Trophoblast cell (in vitro differentiated cells and primary cell): ENCODE results near the gene RYR1.
"Not testable (repeated sequence)": the region's sequence is repeated elsewhere in the genome, so short reads cannot be mapped to it uniquely, and the experiment has no call there.

Source experiments
- DNase-seq, 2 donors: peaks; one replicate each; pipeline ENCODE4 v3.0.0-alpha.2; 2016
- H2AFZ ChIP-seq: 2 replicates; pipeline ENCODE4 v1.6.1; 2013; ENCODE audit warnings: low read length, moderate library complexity, mild to moderate bottlenecking; ENCODE audit not compliant: insufficient read depth, poor library complexity
- H2AK5ac ChIP-seq: 2 replicates; pipeline ENCODE4 v1.6.1; 2013; ENCODE audit warnings: mild to moderate bottlenecking, low read length
- H2BK120ac ChIP-seq: 2 replicates; pipeline ENCODE4 v1.6.1; 2013; ENCODE audit warnings: low read length, mild to moderate bottlenecking, moderate library complexity; ENCODE audit not compliant: insufficient read depth, poor library complexity
- H2BK12ac ChIP-seq: 2 replicates; pipeline ENCODE4 v1.6.1; 2013; ENCODE audit warnings: mild to moderate bottlenecking, low read length, moderate library complexity
- H2BK5ac ChIP-seq: 2 replicates; pipeline ENCODE4 v1.6.1; 2013; ENCODE audit warnings: low read length, low read depth, moderate library complexity, mild to moderate bottlenecking; ENCODE audit not compliant: poor library complexity
- H3K14ac ChIP-seq: 2 replicates; pipeline ENCODE4 v1.6.1; 2013; ENCODE audit warnings: mild to moderate bottlenecking, low read length
- H3K18ac ChIP-seq: 2 replicates; pipeline ENCODE4 v1.6.1; 2013; ENCODE audit warnings: mild to moderate bottlenecking, low read length
- H3K23ac ChIP-seq: 2 replicates; pipeline ENCODE4 v1.6.1; 2013; ENCODE audit warnings: low read length
- H3K27ac ChIP-seq: 2 replicates; pipeline ENCODE4 v1.5.1; 2013; ENCODE audit warnings: low read depth, mild to moderate bottlenecking, inconsistent platforms, low read length, moderate library complexity
- H3K27me3 ChIP-seq: 2 replicates; pipeline ENCODE4 v1.6.1; 2013; ENCODE audit warnings: inconsistent platforms, mild to moderate bottlenecking, low read length, moderate library complexity; ENCODE audit not compliant: insufficient read depth
- H3K36me3 ChIP-seq, 2 experiments: 1 replicate in 1 of 2; 2 replicates in 1 of 2; pipeline ENCODE4 v1.6.1; 2013; ENCODE audit warnings: low read length in 2 of 2, mild to moderate bottlenecking in 2 of 2, moderate library complexity in 1 of 2; ENCODE audit not compliant: insufficient read depth in 2 of 2, control insufficient read depth in 1 of 2
- H3K4ac ChIP-seq: 2 replicates; pipeline ENCODE4 v1.6.1; 2013; ENCODE audit warnings: low read depth, mild to moderate bottlenecking, low read length, moderate library complexity
- H3K4me1 ChIP-seq, 2 experiments: 1 replicate in 1 of 2; 2 replicates in 1 of 2; pipeline ENCODE4 v1.6.1; 2013; ENCODE audit warnings: low read length in 2 of 2, mild to moderate bottlenecking in 2 of 2, moderate library complexity in 1 of 2; ENCODE audit not compliant: insufficient read depth in 2 of 2, control insufficient read depth in 1 of 2
- H3K4me2 ChIP-seq: 2 replicates; pipeline ENCODE4 v1.6.1; 2013; ENCODE audit warnings: inconsistent platforms, mild to moderate bottlenecking, low read length, moderate library complexity
- H3K4me3 ChIP-seq: 2 replicates; pipeline ENCODE4 v1.5.1; 2013; ENCODE audit warnings: mild to moderate bottlenecking, low read depth, low read length, inconsistent platforms
- H3K79me1 ChIP-seq: one replicate; pipeline ENCODE4 v1.6.1; 2013; ENCODE audit warnings: low read length
- H3K79me2 ChIP-seq: 2 replicates; pipeline ENCODE4 v1.6.1; 2013; ENCODE audit warnings: low read length, mild to moderate bottlenecking; ENCODE audit not compliant: control insufficient read depth, insufficient read depth, poor library complexity
- H3K9ac ChIP-seq: 2 replicates; pipeline ENCODE4 v1.6.1; 2013; ENCODE audit warnings: mild to moderate bottlenecking, low read length
- H3K9me3 ChIP-seq: 2 replicates; pipeline ENCODE4 v1.6.1; 2013; ENCODE audit warnings: low read depth, mild to moderate bottlenecking, control low read depth, inconsistent platforms, low read length; ENCODE audit not compliant: insufficient read depth
- H4K12ac ChIP-seq: 2 replicates; pipeline ENCODE4 v1.6.1; 2013; ENCODE audit warnings: low read depth, mild to moderate bottlenecking, low read length, moderate library complexity
- H4K8ac ChIP-seq: 2 replicates; pipeline ENCODE4 v1.6.1; 2013; ENCODE audit warnings: low read depth, mild to moderate bottlenecking, low read length, moderate library complexity
- H4K91ac ChIP-seq: one replicate; pipeline ENCODE4 v1.6.1; 2013; ENCODE audit warnings: low read depth, mild to moderate bottlenecking, low read length, moderate library complexity
- WGBS: extraction: QIAGEN DNeasy Blood & Tissue Kit; methylation state at CpG from one replicate; pipeline ENCODE4 v1.1.7; 2013; ENCODE audit warnings: missing lambda C conversion rate; ENCODE audit not compliant: insufficient read length, insufficient coverage; ENCODE audit errors: extremely low coverage; 5-methylcytosine and 5-hydroxymethylcytosine counted together

Gene RYR1

DNA sequence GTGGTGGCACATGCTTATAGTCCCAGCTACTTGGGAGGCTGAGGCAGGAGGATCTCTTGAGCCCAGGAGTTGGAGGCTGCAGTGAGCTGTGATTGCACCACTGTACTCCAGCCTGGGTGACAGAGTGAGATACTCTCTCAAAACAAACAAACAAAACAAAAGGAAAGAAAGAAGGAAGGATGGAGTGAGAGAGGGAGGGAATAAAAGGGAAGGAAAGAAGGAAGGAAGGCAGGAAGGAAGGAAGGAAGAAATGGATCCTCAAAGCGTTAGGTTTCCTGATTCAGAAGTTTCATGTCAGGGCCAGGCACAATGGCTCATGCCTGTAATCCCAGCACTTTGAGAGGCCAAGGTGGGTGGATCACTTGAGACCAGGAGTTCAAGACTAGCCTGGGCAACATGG, 84.5 kb downstream of the RYR1 start:
- not testable (repeated sequence) for H2AFZ ChIP-seq, H3K79me2 ChIP-seq, H3K4me1 ChIP-seq, H3K9me3 ChIP-seq, H3K4ac ChIP-seq, H4K12ac ChIP-seq, H3K14ac ChIP-seq, H2AK5ac ChIP-seq, H2BK120ac ChIP-seq, H3K36me3 ChIP-seq, H2BK5ac ChIP-seq, H3K4me2 ChIP-seq, H3K27ac ChIP-seq, H3K23ac ChIP-seq, H3K79me1 ChIP-seq, H3K27me3 ChIP-seq, H3K9ac ChIP-seq, H3K18ac ChIP-seq, H4K8ac ChIP-seq, DNase-seq, H4K91ac ChIP-seq, H2BK12ac ChIP-seq, H3K4me3 ChIP-seq
- no CpG with 5 or more reads among the region's 1 CpG for WGBS

DNA sequence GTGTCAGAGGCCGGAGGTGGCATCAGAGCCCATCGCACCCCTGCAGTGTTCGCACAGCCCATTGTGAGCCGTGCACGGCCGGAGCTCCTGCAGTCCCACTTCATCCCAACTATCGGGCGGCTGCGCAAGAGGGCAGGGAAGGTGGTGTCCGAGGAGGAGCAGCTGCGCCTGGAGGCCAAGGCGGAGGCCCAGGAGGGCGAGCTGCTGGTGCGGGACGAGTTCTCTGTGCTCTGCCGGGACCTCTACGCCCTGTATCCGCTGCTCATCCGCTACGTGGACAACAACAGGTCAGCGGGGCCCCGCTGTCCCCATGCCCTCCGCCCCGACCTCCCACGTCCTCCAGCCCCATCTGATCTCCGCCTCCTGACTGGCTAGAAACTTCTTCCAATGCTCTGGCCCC, 85.7 kb downstream of the RYR1 start:
- no peak overlapping the region for H2AK5ac ChIP-seq
- no peak overlapping the region for H3K14ac ChIP-seq
- H2BK5ac ChIP-seq: no peak overlapping the region
- no peak overlapping the region for H3K9ac ChIP-seq
- H2BK12ac ChIP-seq: no peak overlapping the region
- no peaks in the 10 kb centered on the region for H3K36me3 ChIP-seq
- no peak overlapping the region for H3K4me3 ChIP-seq
- H2BK120ac ChIP-seq: no peak overlapping the region
- no peaks in the 10 kb centered on the region for H3K79me2 ChIP-seq
- H3K27me3 ChIP-seq: no peaks in the 10 kb centered on the region
- H3K79me1 ChIP-seq: no peaks in the 10 kb centered on the region
- H4K8ac ChIP-seq: no peak overlapping the region
- no peak overlapping the region for H3K4me2 ChIP-seq
- no peak overlapping the region for H4K91ac ChIP-seq
- H3K23ac ChIP-seq: no peak overlapping the region
- WGBS: no CpG with 5 or more reads among the region's 26 CpGs
- no peak overlapping the region for H3K4ac ChIP-seq
- no peak overlapping the region for H4K12ac ChIP-seq
- H3K9me3 ChIP-seq: no peaks in the 10 kb centered on the region
- H2AFZ ChIP-seq: no peak overlapping the region
- no peak overlapping the region for H3K18ac ChIP-seq
- DNase-seq: no peak
- no peaks in the 10 kb centered on the region for H3K4me1 ChIP-seq
- no peak overlapping the region for H3K27ac ChIP-seq

DNA sequence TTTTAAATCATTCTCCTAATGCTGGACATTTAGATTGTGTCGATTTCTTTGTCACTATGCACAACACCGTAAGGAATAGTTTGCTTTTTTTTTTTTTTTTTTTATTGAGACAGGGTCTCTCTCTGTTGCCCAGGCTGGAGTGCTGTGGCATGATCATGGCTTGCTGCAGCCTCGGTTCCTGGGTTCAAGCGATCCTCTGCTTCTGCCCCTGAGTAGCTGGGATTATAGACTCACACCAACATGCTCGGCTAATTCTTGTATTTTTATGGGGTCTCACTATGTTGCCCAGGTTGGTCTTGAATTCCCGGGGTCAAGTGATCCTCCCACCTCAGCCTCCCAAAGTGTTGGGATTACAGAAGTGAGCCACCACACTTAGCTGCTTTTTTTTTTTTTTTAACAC, 86.5 kb downstream of the RYR1 start:
- Histone ChIP-seq H3K79me2 (no peaks in the 10 kb centered on the region), H3K14ac (no peak overlapping the region), H2AFZ (no peak overlapping the region), H3K9me3 (no peaks in the 10 kb centered on the region), H3K4me2 (no peak overlapping the region), H3K27ac (no peak overlapping the region), H4K12ac (no peak overlapping the region), H4K8ac (no peak overlapping the region), H3K27me3 (no peaks in the 10 kb centered on the region), H3K9ac (no peak overlapping the region), H3K4ac (no peak overlapping the region), H2AK5ac (no peak overlapping the region), H3K18ac (no peak overlapping the region), H3K4me1 (no peaks in the 10 kb centered on the region), H4K91ac (no peak overlapping the region), H3K36me3 (no peaks in the 10 kb centered on the region), H3K23ac (no peak overlapping the region), H2BK120ac (no peak overlapping the region), H3K4me3 (no peak overlapping the region), H2BK5ac (no peak overlapping the region), H3K79me1 (no peaks in the 10 kb centered on the region), H2BK12ac (no peak overlapping the region)
- WGBS: no CpG with 5 or more reads among the region's 6 CpGs
- no peak for DNase-seq

DNA sequence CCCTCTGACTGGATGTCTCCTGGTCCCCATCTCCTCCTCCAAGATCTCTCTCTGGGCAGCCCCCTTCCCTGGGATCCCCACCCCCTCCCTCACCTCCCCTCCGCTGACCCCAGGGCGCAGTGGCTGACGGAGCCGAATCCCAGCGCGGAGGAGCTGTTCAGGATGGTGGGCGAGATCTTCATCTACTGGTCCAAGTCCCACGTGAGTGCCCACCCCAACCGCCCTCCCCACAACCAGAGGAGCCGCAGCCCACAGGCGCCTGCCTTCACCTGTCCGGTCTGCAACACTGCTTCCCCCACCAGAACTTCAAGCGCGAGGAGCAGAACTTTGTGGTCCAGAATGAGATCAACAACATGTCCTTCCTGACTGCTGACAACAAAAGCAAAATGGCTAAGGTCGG, 89.4 kb downstream of the RYR1 start:
- H4K8ac ChIP-seq: no peak overlapping the region
- no peak overlapping the region for H2BK120ac ChIP-seq
- H2AFZ ChIP-seq: no peak overlapping the region
- H2BK5ac ChIP-seq: no peak overlapping the region
- H3K4me2 ChIP-seq: no peak overlapping the region
- H4K12ac ChIP-seq: no peak overlapping the region
- no peaks in the 10 kb centered on the region for H3K36me3 ChIP-seq
- peaks cover 3% of the 10 kb centered on the region for H3K9me3 ChIP-seq
- H4K91ac ChIP-seq: no peak overlapping the region
- no peak overlapping the region for H3K4ac ChIP-seq
- H3K18ac ChIP-seq: no peak overlapping the region
- H2BK12ac ChIP-seq: no peak overlapping the region
- no peak overlapping the region for H3K4me3 ChIP-seq
- H2AK5ac ChIP-seq: no peak overlapping the region
- WGBS: no CpG with 5 or more reads among the region's 15 CpGs
- H3K9ac ChIP-seq: no peak overlapping the region
- H3K27me3 ChIP-seq: no peaks in the 10 kb centered on the region
- no peaks in the 10 kb centered on the region for H3K4me1 ChIP-seq
- H3K23ac ChIP-seq: no peak overlapping the region
- no peaks in the 10 kb centered on the region for H3K79me1 ChIP-seq
- H3K27ac ChIP-seq: no peak overlapping the region
- no peaks in the 10 kb centered on the region for H3K79me2 ChIP-seq
- DNase-seq: no peak
- H3K14ac ChIP-seq: no peak overlapping the region
